ENCODE data around the gene HPGDS. TPM values are rescaled to one million over a fixed set of nuclear protein-coding genes. Genes with fewer than 3 reads are reported as not detected.
"Not testable (repeated sequence)": the region's sequence is repeated elsewhere in the genome, so short reads cannot be mapped to it uniquely, and the experiment has no call there.

The HPGDS gene
- not detected for polyA plus RNA-seq (2012; ENCODE audit: low read depth, missing spikeins)

GRCh38 chr4:94342694-94343093 lies at the start of gene HPGDS:
Gene HPGDS (minus strand): TSS chr4:94342836. CDS start chr4:94334629, 8,207 bp downstream.
- no peak for TF ChIP-seq SPI1 (IDR thresholded peaks at IDR 0.05; ENCODE audit: low read depth, low read length)
- no peak for DNase-seq (ENCODE audit: insufficient read length, low spot score)
- FAIRE-seq, result peak; percentile 80

GRCh38 chr4:94390804-94391410 lies 48.3 kb upstream of the HPGDS start:
- peak; percentile 5 for DNase-seq (ENCODE audit: insufficient read length, low spot score)
- TF ChIP-seq PAX5 (IDR thresholded peaks at IDR 0.05; ENCODE audit: insufficient read depth, low read length, severe bottlenecking), result no peak
- no peak for TF ChIP-seq TAF1 (IDR thresholded peaks at IDR 0.05; ENCODE audit: low read depth, low read length)
- no peak for TF ChIP-seq SPI1 (IDR thresholded peaks at IDR 0.05; ENCODE audit: low read depth, low read length)
- no peak for TF ChIP-seq POLR2A (IDR thresholded peaks at IDR 0.05; ENCODE audit: low read depth, low read length)
- TF ChIP-seq POLR2AphosphoS5 (IDR thresholded peaks at IDR 0.05; ENCODE audit: low read depth, low read length), result no peak
- TF ChIP-seq POU2F2 (IDR thresholded peaks at IDR 0.05; ENCODE audit: low read depth, low read length), result no peak
- no peak for FAIRE-seq

GRCh38 chr4:94389595-94390267 lies 47.1 kb upstream of the HPGDS start:
- FAIRE-seq, result no peak
- no peak for TF ChIP-seq POLR2A (IDR thresholded peaks at IDR 0.05; ENCODE audit: low read depth, low read length)
- TF ChIP-seq TAF1 (IDR thresholded peaks at IDR 0.05; ENCODE audit: low read depth, low read length), result no peak
- no peak for TF ChIP-seq SPI1 (IDR thresholded peaks at IDR 0.05; ENCODE audit: low read depth, low read length)
- no peak for TF ChIP-seq PAX5 (IDR thresholded peaks at IDR 0.05; ENCODE audit: insufficient read depth, low read length, severe bottlenecking)
- TF ChIP-seq POLR2AphosphoS5 (IDR thresholded peaks at IDR 0.05; ENCODE audit: low read depth, low read length), result no peak
- no peak for TF ChIP-seq POU2F2 (IDR thresholded peaks at IDR 0.05; ENCODE audit: low read depth, low read length)
- no peak for DNase-seq (ENCODE audit: insufficient read length, low spot score)

GRCh38 chr4:94387965-94388364 lies 45.3 kb upstream of the HPGDS start:
- not testable (repeated sequence) for FAIRE-seq; DNase-seq (ENCODE audit: insufficient read length, low spot score)

- not testable (repeated sequence) for FAIRE-seq; DNase-seq (ENCODE audit: insufficient read length, low spot score)
Measured at GRCh38 chr4:94385452-94385851, 42.8 kb upstream of the HPGDS start.

GRCh38 chr4:94382891-94383290 lies 40.3 kb upstream of the HPGDS start:
- FAIRE-seq; DNase-seq (ENCODE audit: insufficient read length, low spot score): not testable (repeated sequence)

- FAIRE-seq, result no peak
- no peak for TF ChIP-seq POLR2A (IDR thresholded peaks at IDR 0.05; ENCODE audit: low read depth, low read length)
- no peak for TF ChIP-seq POU2F2 (IDR thresholded peaks at IDR 0.05; ENCODE audit: low read depth, low read length)
- TF ChIP-seq PAX5 (IDR thresholded peaks at IDR 0.05; ENCODE audit: insufficient read depth, low read length, severe bottlenecking), result no peak
- TF ChIP-seq TAF1 (IDR thresholded peaks at IDR 0.05; ENCODE audit: low read depth, low read length), result no peak
- TF ChIP-seq POLR2AphosphoS5 (IDR thresholded peaks at IDR 0.05; ENCODE audit: low read depth, low read length), result no peak
Measured at GRCh38 chr4:94378047-94378446, 35.4 kb upstream of the HPGDS start.

GRCh38 chr4:94377294-94377693 lies 34.7 kb upstream of the HPGDS start:
- no peak for TF ChIP-seq POU2F2 (IDR thresholded peaks at IDR 0.05; ENCODE audit: low read depth, low read length)
- TF ChIP-seq SPI1 (IDR thresholded peaks at IDR 0.05; ENCODE audit: low read depth, low read length), result no peak
- no peak for TF ChIP-seq PAX5 (IDR thresholded peaks at IDR 0.05; ENCODE audit: insufficient read depth, low read length, severe bottlenecking)
- no peak for TF ChIP-seq TAF1 (IDR thresholded peaks at IDR 0.05; ENCODE audit: low read depth, low read length)
- no peak for TF ChIP-seq POLR2A (IDR thresholded peaks at IDR 0.05; ENCODE audit: low read depth, low read length)
- no peak for TF ChIP-seq POLR2AphosphoS5 (IDR thresholded peaks at IDR 0.05; ENCODE audit: low read depth, low read length)
- no peak for FAIRE-seq
- no peak for DNase-seq (ENCODE audit: insufficient read length, low spot score)

More at GRCh38 chr4:94378047-94378446, 35.4 kb upstream of the HPGDS start:
- no peak for DNase-seq (ENCODE audit: insufficient read length, low spot score)

- DNase-seq (ENCODE audit: insufficient read length, low spot score), result no peak
- TF ChIP-seq TAF1 (IDR thresholded peaks at IDR 0.05; ENCODE audit: low read depth, low read length) (no peak), PAX5 (IDR thresholded peaks at IDR 0.05; ENCODE audit: insufficient read depth, low read length, severe bottlenecking) (no peak), POLR2A (IDR thresholded peaks at IDR 0.05; ENCODE audit: low read depth, low read length) (no peak), POU2F2 (IDR thresholded peaks at IDR 0.05; ENCODE audit: low read depth, low read length) (no peak), POLR2AphosphoS5 (IDR thresholded peaks at IDR 0.05; ENCODE audit: low read depth, low read length) (no peak), SPI1 (IDR thresholded peaks at IDR 0.05; ENCODE audit: low read depth, low read length) (no peak)
- no peak for FAIRE-seq
Measured at GRCh38 chr4:94375364-94375763, 32.7 kb upstream of the HPGDS start.

- no peak for DNase-seq (ENCODE audit: insufficient read length, low spot score)
- FAIRE-seq, result no peak
- TF ChIP-seq PAX5 (IDR thresholded peaks at IDR 0.05; ENCODE audit: insufficient read depth, low read length, severe bottlenecking) (no peak), POU2F2 (IDR thresholded peaks at IDR 0.05; ENCODE audit: low read depth, low read length) (no peak)
Measured at GRCh38 chr4:94373752-94374151, 31.1 kb upstream of the HPGDS start.

GRCh38 chr4:94372991-94373390 lies 30.4 kb upstream of the HPGDS start:
- no peak for DNase-seq (ENCODE audit: insufficient read length, low spot score)
- FAIRE-seq, result no peak
- TF ChIP-seq POLR2A (IDR thresholded peaks at IDR 0.05; ENCODE audit: low read depth, low read length) (no peak), POLR2AphosphoS5 (IDR thresholded peaks at IDR 0.05; ENCODE audit: low read depth, low read length) (no peak), POU2F2 (IDR thresholded peaks at IDR 0.05; ENCODE audit: low read depth, low read length) (no peak), TAF1 (IDR thresholded peaks at IDR 0.05; ENCODE audit: low read depth, low read length) (no peak), PAX5 (IDR thresholded peaks at IDR 0.05; ENCODE audit: insufficient read depth, low read length, severe bottlenecking) (no peak), SPI1 (IDR thresholded peaks at IDR 0.05; ENCODE audit: low read depth, low read length) (no peak)
